HG02642 (cell line): ENCODE data around the gene ITGA1.
"Not testable (repeated sequence)": the region's sequence is repeated elsewhere in the genome, so short reads cannot be mapped to it uniquely, and the experiment has no call there.

ENCODE experiments used
- ATAC-seq: cut with Tn5 transposase; IDR thresholded peaks from one replicate; pipeline ENCODE4 v1.9.1; 2021; ENCODE audit warnings: mild to moderate bottlenecking; ENCODE audit not compliant: unreplicated experiment, poor library complexity

ITGA1 gene

GRCh38 chr5:52943808-52944207 lies 156.1 kb downstream of the ITGA1 start:
- no peak for ATAC-seq

GRCh38 chr5:52945040-52945439 lies 157.3 kb downstream of the ITGA1 start:
- no peak for ATAC-seq

GRCh38 chr5:52947208-52947607 lies 159.5 kb downstream of the ITGA1 start:
- ATAC-seq: no peak

DNA sequence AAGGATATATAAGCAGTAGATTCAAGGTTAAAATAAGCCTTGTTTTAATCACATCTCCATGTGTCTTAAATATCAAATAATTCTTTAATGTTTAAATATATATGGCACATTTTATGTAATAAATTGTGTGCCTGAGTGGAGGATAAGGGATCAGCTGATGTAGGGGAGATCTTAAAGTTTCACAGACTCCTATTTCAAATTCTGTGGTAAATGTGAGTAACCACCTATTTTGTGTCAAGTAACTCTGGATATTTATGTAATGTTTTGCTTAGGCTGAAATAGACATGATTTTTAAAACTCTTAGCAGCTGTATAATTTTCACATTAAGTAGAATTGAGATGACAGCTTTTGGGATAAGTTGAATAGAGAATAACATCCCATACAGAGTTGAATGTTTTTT lies 160.1 kb downstream of the ITGA1 start:
- no peak for ATAC-seq

DNA sequence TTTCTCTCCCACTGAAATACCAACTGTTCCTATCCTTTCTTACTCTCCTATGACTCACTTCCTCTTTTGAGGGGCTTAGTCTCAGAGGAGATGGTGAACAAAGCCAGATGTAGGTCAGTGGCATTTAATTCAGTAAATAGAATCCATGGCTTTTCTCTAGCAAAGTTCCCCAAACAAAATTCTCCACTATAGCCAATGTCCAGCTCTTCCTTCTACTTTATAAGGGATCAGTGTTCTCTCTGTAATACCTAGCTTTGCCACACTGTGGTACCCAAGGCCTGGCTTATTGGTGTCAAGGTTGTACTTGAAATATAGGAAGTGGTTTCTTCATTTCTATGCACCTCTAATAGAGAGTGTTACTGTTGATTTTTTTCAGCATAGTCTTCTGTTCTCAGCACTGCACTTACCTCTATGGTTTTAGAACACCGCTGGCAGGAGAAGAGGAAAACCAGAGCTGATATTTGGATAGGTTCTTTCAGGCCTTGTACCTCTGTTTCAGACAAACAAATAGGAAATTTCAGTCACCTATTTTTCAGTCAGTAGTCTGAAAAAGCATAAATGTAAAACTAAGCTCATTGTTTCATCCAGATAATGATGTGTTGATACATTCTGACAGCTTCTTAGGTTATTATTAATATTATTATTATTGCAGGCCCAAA lies 160.8 kb downstream of the ITGA1 start:
- ATAC-seq: peak; percentile 99

GRCh38 chr5:52950686-52951085 lies 163.0 kb downstream of the ITGA1 start:
- ATAC-seq: no peak

GRCh38 chr5:52952483-52952882 lies 164.8 kb downstream of the ITGA1 start:
- no peak for ATAC-seq

DNA sequence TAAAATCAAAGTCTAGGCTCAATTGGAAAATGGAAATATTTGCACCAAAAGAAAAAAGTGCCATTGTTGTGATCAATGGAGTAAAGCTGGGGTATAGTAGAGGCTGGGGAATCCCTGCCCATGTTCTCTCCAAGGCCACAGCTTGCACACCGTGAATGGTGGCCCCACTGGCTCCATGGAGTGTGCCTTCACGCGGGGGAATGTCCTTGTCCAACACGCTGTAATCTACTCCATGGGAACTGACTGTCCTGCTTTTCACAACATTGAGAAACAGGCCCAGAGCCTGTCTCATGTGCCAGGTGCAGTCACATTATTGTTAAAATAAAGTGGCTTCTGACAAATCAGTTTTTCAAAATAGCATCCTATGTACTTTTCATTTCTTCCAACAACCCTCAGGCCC lies 168.3 kb downstream of the ITGA1 start:
- ATAC-seq: no peak

DNA sequence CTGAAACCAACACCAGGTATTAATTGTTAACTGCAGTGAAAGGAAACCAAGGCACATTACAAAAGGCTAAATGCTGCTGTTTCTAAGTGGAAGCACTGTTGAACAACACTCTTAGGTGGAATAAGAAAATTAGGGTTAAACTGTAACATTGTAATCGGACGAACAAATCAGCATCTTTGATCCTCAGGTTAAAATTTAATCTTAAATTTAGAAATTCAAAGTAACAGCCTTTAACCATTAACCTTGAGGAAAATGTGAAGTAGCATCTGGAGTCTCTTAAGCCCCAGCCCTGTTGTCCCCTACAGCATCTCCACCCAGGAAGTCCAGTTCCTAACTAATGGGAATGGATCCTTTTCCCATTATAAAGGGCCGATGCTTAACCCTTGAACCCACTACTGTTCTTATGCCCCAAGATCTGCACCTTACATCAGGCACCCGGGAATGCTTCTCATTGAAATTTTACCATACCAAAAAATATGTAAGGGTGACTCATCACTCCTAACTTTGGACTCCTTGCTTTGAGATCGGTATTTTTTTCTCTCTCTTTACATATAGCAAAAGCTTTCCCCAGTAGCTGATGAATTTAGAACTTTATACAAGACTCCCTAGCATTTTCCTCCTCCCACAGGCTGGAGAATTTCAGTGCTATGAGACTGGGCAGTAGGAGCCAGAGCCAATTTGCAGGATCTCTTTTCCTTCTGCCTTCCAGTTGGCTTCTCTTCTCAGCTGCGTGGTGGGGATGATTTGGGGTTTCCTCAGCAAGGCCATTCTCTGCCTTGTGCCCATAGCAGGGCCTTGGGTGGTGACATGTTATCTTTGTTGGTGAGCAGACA lies 169.4 kb downstream of the ITGA1 start:
- ATAC-seq: no peak

- no peak for ATAC-seq
Measured at GRCh38 chr5:52961274-52961681, 173.6 kb downstream of the ITGA1 start.

- ATAC-seq: no peak
Measured at GRCh38 chr5:52963636-52964035, 175.9 kb downstream of the ITGA1 start.

DNA sequence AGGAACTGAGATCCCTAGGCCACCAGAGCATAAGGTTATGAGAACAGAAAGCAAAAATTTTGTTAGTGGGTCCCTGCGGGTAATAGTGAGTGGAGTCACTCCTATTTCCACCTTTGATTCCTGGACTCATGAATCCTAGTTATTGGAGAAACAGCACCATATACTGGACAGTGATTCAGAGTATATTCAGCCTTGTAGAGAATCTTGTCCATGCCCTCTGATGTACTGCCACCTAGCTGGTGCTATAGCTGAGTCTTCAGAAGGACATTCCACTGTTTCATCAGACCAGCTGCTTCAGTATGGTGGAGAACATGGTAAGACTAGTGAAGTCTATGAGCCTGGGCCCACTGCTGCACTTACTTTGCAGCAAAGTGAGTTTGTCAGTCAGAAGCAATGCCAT lies 176.4 kb downstream of the ITGA1 start:
- no peak for ATAC-seq

DNA sequence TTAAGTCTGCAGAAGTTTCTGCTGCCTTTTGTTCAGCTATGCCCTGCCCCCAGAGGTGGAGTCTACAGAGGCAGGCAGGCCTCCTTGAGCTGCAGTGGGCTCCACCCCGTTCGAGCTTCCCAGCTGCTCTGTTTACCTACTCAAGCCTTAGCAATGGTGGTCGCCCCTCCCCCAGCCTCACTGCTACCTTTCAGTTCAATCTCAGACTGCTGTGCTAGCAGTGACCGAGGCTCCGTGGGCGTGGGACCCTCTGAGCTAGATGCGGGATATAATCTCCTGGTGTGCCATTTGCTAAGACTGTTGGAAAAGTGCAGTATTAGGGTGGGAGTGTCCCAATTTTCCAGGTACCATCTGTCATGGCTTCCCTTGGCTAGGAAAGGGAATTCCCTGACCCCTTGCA lies 188.4 kb downstream of the ITGA1 start:
- ATAC-seq: not testable (repeated sequence)

GRCh38 chr5:52977264-52977897 lies 189.7 kb downstream of the ITGA1 start:
- no peak for ATAC-seq

DNA sequence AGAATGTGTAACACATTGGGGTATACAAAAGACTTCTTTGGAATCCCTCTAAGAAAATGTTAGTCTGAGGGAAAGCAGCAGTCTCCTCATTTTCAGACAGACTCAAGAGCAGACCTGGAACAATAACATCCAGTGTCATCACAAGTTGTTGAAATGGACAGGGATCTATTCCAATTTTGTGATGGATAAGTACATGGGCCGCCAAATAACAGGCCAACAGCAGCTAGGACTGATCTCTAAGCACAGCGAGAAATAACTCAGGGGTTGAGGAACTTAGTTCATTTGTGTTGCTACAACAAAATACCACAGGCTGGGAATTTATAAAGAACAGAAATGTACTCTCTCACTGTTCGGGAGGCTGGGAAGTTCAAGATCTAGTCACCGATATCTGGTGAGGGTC lies 193.8 kb downstream of the ITGA1 start:
- ATAC-seq: no peak

GRCh38 chr5:52983731-52984636 lies 196.3 kb downstream of the ITGA1 start:
- no peak for ATAC-seq

DNA sequence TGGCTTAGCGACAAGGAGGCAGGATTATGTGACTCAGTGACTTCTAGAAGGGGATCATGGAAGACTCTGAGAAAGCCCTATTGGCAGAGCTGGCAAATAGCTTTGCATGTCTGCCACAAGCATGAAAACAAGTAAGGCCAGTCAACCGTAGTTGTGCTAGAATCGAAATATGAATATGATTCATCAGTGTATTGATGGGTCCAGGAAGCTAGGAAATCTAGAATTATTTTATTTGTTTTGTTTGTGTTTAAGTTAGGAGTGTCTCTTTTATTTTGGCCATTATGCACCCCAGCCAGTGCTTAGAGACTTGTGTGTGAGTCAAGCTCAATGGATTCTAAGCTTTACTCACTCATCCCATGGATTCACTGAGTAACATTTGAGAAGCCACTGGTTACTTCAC lies 197.6 kb downstream of the ITGA1 start:
- ATAC-seq: no peak

DNA sequence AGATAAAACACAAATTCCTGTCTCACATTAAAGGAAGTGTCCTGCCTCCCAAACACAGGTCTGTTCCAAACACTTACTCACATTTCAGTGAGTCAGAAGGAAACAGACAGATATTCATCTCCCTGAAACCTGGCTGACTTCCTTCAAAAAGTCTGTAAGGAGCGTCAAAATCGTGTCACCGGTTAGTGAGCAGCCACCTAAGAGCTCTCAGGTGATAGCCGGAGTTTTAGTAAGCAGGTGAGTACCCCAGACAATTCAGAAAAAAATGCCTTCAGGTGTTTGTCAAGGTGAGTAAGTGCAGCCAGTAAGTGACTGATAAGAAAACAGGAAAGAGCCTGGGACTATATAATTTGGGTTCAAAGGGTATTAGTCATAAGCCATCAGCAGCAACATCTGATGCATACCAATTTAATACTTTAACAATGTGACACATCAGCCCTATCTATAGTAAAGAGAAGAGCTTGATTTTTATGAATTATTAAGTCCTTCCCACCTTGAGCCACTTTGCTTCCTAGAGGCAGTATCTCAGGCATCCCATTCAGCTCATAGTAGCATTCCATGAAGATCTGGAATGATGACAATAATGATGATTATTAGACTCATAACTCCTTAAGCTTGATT lies 200.1 kb downstream of the ITGA1 start:
- no peak for ATAC-seq

DNA sequence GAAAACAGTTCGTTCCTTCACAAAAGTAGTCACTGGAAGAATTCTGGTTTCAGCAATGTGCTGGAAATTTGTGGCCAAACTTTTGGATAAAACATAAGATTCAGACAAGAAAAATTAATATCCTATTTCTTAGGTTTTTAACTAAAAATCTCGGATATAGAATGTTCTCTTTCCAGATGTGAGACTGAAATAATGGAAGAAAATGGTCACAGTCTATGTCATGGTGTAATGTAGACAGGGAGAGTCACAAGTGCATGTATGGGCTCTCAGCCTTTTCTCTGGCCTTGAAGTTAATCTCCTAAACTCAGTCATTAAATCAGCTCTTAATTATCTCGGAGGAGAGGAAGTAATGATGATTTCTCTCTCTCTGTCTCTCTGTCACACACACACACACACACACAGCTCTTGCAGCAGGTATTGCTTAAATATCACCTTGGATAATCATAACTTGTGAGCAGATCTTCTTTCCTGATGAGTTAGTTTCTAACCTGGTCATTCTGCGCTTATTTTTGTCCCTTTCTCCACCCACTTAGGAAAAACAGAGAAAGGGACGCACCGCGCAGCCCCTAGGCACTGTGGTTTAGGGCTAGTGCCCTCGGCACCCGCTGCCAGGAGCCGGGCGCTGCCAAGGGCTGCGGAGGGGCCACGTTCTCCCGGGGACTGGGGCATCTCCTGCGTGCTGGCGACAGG lies 200.8 kb downstream of the ITGA1 start:
- ATAC-seq: peak; percentile 31
